GM10266 (cell line): ENCODE data around the gene SYNE4.
"Not testable (repeated sequence)": the region's sequence is repeated elsewhere in the genome, so short reads cannot be mapped to it uniquely, and the experiment has no call there.

Source experiments
- DNase-seq: peaks from one replicate; pipeline ENCODE4 v3.0.0; 2012; ENCODE audit errors: extremely low spot score
- TF ChIP-seq, protein P1 (sequence below): IDR thresholded peaks from 2 replicates; pipeline ENCODE4 v1.5.1; 2012; ENCODE audit warnings: mild to moderate bottlenecking, low read depth; ENCODE audit not compliant: control insufficient read depth, insufficient read depth; ENCODE audit errors: missing control alignments

SYNE4 gene

DNA sequence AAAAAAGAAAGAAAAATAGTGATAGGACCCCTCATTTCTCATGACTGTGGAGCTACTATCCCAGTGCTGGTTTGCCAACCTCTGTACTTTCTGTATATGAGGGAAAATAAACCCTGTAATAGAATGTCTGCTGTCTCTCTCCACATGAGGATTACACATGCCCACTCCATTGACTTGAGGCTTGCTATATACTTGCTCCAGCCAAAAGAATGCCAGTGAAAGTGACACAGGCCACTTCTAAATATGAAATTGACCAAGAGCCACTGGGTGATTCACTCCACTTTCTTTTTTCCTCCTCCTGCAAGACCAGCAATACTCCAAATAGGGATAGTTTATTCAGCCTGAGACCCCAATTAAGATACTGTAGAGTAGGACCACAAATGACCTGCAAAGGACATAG is 39.2 kb upstream of the SYNE4 start:
- TF ChIP-seq, protein P1, sequence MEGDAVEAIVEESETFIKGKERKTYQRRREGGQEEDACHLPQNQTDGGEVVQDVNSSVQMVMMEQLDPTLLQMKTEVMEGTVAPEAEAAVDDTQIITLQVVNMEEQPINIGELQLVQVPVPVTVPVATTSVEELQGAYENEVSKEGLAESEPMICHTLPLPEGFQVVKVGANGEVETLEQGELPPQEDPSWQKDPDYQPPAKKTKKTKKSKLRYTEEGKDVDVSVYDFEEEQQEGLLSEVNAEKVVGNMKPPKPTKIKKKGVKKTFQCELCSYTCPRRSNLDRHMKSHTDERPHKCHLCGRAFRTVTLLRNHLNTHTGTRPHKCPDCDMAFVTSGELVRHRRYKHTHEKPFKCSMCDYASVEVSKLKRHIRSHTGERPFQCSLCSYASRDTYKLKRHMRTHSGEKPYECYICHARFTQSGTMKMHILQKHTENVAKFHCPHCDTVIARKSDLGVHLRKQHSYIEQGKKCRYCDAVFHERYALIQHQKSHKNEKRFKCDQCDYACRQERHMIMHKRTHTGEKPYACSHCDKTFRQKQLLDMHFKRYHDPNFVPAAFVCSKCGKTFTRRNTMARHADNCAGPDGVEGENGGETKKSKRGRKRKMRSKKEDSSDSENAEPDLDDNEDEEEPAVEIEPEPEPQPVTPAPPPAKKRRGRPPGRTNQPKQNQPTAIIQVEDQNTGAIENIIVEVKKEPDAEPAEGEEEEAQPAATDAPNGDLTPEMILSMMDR, result no peak

DNA sequence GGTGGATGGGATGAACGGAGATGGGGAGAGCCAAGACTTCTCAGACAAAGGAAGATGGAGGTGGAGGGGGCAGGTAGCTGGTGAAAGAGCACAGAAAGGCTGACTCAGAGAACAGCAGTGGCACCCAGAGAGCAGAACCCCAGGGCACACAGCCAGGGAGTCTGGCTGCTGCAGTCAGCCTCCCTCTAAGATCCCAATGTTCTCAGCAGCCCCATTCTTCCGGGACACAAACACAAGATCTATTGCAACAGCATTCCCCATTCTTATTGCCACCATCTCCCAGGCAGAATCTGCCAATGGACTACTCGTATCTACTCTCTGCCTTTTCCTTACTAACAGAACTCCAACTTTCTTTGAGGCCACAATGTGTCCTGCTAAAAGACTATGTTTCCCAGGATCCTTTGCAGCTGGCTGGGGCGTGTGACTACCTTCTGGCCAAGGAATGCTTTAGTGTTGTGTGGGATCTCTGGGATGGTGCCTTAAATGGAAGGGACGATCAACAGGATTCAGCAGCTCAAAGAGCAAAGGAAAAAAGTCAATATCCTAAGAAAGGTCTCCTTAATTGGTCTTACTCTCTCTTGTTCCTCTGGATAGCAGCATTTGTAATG is 37.9 kb upstream of the SYNE4 start:
- TF ChIP-seq, protein P1, result no peak
- DNase-seq, result no peak

More for the DNA sequence above, 39.2 kb upstream of the SYNE4 start:
- DNase-seq, result no peak

DNA sequence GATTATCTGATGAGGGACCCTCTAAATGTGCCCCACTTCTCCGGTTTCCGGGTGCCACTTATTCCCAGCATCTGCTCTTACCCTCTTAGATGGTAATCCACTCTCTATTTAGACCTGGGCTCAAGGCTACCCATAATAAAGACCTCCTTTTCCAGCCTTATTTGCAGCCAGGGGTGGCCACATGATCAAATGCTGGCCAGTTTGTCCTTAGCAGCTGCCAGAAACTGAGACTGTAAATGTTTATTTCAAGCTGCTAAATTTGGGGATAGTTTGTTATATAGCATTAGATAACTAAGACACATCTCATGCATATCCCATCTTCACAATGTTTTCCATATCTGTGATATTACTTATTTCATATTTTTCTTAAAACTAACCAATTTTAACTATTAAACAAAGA is 35.3 kb upstream of the SYNE4 start:
- no peak for DNase-seq
- TF ChIP-seq, protein P1, result no peak

DNA sequence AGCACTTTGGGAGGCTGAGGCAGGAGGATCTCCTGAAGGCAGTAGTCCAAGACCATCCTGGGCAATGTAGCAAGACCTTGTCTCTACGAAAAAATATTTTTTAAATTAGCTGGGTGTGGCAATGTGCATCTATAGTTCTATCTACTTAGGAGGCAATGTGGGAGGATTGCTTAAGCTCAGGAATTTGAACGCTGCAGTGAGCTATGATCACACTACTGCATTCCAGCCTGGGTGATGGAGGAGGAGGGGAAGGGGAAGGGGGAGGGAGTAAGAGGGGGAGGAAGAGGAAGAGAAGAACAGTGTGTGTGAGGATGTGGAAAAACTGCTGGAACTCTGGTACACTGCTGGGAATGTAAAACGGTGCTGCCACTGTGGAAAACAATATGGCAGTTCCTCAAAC is 33.2 kb upstream of the SYNE4 start:
- TF ChIP-seq, protein P1, result no peak
- no peak for DNase-seq

DNA sequence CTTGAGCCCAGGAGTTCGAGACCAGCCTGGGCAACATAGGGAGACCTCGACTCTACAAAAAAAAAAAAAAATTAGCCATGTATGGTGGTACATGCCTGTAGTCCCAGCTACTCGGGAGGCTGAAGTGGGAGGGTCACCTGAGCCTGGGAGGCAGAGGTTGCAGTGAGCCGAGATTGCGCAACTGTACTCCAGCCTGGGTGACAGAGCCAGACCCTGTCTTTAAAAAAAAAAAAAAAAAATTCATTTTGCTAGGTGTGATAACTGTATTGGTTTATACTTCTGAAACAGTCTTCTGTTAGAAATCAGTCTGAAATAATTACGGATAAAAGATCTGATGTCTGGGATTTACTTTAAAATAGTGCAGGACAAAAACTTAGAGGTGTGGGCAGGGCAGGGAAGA is 32.5 kb upstream of the SYNE4 start:
- not testable (repeated sequence) for DNase-seq

DNA sequence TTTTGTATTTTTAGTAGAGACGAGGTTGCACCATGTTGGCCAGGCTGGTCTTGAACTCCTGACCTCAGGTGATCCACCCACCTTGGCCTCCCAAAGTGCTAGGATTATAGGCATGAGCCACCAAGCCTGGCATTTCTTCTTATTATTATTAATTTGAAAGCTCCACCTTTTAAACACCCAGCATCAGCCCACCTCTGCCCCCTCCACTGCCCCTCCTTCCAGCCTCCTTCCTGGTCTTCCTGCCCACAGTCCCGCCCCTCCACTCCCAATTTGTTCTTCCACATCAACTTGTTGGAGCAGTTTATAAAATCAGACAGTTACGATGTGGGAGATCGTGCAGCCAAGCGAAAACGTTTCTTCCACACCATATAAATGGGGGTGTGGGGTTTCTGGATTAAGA is 31.9 kb upstream of the SYNE4 start:
- DNase-seq, result no peak
- TF ChIP-seq, protein P1, result no peak

DNA sequence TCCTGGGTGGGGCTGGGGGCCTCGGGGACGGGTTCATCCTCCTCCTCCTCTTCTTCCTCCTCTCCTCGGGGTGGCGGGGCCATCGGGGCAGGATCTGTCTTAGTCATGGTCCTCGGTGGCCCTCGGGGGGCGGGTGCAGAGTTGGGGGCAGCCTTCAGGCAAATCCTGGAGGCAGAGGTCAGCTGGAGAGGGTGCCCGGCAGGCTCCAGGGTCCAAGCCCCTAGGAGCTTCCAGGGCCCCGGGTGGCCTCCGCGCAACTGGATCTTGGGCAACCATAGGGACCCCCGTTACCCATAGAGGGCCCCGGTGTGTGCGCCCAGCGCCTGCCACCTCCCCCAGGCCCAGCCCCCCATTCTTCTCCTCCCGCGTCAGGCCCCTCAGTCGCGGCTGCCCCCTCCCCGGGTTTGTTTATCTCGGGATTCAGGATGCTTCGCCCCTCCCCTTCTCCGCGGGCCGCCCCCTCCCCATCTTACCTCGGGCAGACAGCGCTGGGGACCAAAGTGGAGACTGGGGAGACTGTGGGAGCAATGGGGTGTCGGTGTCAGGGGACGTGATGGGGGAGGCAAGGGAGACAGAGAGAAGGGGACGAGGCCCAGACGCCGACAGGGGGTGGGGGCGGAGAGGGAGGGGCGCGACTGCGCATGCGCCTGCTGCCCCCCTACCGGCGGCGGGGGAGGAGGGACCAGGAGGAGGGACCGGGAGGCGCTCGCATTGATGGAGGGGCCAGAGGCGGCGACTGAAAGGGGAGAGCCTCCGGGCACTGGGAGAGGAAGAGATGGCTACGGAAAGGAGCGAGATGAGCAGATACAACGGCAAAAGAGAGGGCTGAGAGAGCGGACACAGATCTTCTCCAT is 23.9 kb upstream of the SYNE4 start, which contains the start of gene CLIP3:
TSS of gene CLIP3 (minus strand) at position 623 of the 854 bp plus-strand sequence. CDS start at position 107, 516 bp downstream.
- peak; percentile 95 for DNase-seq
- TF ChIP-seq, protein P1, result no peak
